Adrenal gland (tissue), 12 donors: ENCODE data around the gene HES4. TPM values are rescaled to one million over a fixed set of nuclear protein-coding genes. Genes with fewer than 3 reads are reported as not detected.

ENCODE experiments used
- DNase-seq, 7 donors: peaks; one replicate each; pipeline ENCODE4 v3.0.0-alpha.2; 2019 to 2020
- H3K27ac ChIP-seq, 5 donors: fragments of 200-600 bp; sonication (generic) in 4 of 5; 1 replicate in 3 of 5; 2 replicates in 2 of 5; pipeline versions ENCODE4 v1.5.1 to v1.8.0; 2016 to 2020; ENCODE audit warnings: mild to moderate bottlenecking in 1 of 5
- H3K27me3 ChIP-seq: fragments of 200-600 bp; 2 replicates; pipeline ENCODE4 v1.8.0; 2021
- H3K36me3 ChIP-seq, 2 donors: fragments of 200-600 bp; replicated peaks in 1 of 2; 1 replicate in 1 of 2; 2 replicates in 1 of 2; pipeline versions ENCODE4 v1.5.1 to v1.8.0; 2018 to 2022
- H3K4me1 ChIP-seq, 2 donors: fragments of 200-600 bp; replicated peaks in 1 of 2; 1 replicate in 1 of 2; 2 replicates in 1 of 2; pipeline versions ENCODE4 v1.5.1 to v1.8.0; 2018 to 2021
- H3K4me3 ChIP-seq, 4 donors: fragments of 200-600 bp; sonication (generic) in 3 of 4; one replicate each; pipeline ENCODE4 v1.5.1; 2016 to 2018
- H3K9me3 ChIP-seq, 3 donors: fragments of 200-600 bp; sonication (generic) in 1 of 3; replicated peaks in 1 of 3; 1 replicate in 2 of 3; 2 replicates in 1 of 3; pipeline versions ENCODE4 v1.5.1 to v1.8.0; 2016 to 2021
- POLR2A ChIP-seq, 2 donors: fragments of 450-650 bp; IDR thresholded peaks; one replicate each; pipeline ENCODE4 v1.6.1; 2017; ENCODE audit warnings: antibody characterized with exemption in 2 of 2, mild to moderate bottlenecking in 2 of 2, moderate library complexity in 1 of 2
- WGBS, 4 donors: extraction: QIAGEN DNeasy Blood & Tissue Kit in 2 of 4; methylation state at CpG; one replicate each; pipeline versions ENCODE4 v1.1.5 to v1.1.7; 2013 to 2017; 5-methylcytosine and 5-hydroxymethylcytosine counted together
- intact Hi-C, 2 donors: fragments of 100-400 bp; cut with DNase I; formaldehyde crosslinking; loops; one replicate each; pipeline versions ENCODE4 v1.14.1 to v1.15.0; 2022 to 2023
- polyA plus RNA-seq, 3 donors: library from polyadenylated mRNA; stranded (reverse); fragments of 200-250 nt in 2 of 3; fragments of 350-450 nt in 1 of 3; fragmentation: Illumina TruSeq in 1 of 3; extraction: RNeasy Lipid Tissue Mini Kit (QIAGEN cat#74804) in 1 of 3; gene quantifications; one replicate each; pipeline ENCODE4 v1.2.3, GENCODE V29; 2013 to 2014
- total RNA-seq, 9 donors: library from RNA; depleted of rRNA in 4 of 9; stranded (reverse); fragments of >200 nt in 4 of 9; fragments of 120-200 nt in 1 of 9; fragmentation: NEBNext Ultra II Directional in 1 of 9; extraction: Animal tissue kit (Norgen Biotek cat#: 25700) in 1 of 9; gene quantifications; one replicate each; pipeline versions ENCODE4 v1.1.0 to v1.2.4, GENCODE V29; 2013 to 2023
- TF ChIP-seq, protein P1 (sequence below), 6 experiments: fragments of 450-650 bp in 4 of 6; fragments of 200-600 bp in 2 of 6; sonication (generic) in 1 of 6; IDR thresholded peaks; 1 replicate in 5 of 6; 2 replicates in 1 of 6; pipeline versions ENCODE4 v1.5.1 to v1.8.0; 2016 to 2021; ENCODE audit warnings: antibody characterized with exemption in 6 of 6, mild to moderate bottlenecking in 2 of 6, moderate library complexity in 1 of 6
- donor health status: healthy with polysubstance abuse.
- donor health status: Bipolar disorder and iron deficiency.
- donor health status: DM: yes; HTN: yes; CAD: no.
- donor health status: DM: no; HTN: no; CAD: no.
- donor health status: DM: no; HTN: no; CAD: no.
- donor health status: DM: yes; HTN: yes; CAD: no.

HES4 gene
- total and polyA plus RNA-seq, 12 donors = 3.1 to 29.8 (median 6.4) TPM; not detected in 1

DNA sequence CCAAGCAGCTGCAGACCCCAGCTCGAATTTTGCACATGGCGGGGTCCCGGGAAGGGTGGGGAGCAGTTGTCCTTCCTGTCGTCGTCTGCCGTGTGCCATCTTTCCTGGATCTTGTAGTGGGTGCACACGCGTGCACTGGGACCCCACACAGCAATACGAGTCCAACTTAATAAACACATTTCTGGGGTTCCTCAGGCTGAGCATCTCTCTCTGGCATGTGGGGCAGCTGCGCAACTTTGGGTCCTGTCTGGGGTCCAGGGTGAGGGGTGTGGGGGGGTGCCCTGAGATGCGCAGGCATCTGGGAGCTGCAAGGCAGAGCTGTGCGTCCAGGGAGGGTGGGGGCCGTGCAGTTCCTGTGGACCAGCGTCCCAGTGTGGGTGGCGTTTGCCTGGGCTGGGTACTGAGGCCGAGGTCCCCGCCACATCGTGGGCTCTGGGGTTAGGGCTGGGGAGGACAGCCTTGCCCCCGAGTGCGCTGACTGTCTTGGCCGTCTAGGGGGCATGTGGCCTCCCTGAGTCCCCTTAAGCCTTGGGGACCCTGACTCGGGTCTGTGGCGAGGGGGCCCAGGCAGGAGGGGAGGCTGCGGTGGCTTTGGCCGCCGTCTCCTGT is 34.3 kb downstream of the HES4 start:
- TF ChIP-seq POLR2A (IDR thresholded peaks at IDR 0.05) = no peak
- TF ChIP-seq, protein P1, sequence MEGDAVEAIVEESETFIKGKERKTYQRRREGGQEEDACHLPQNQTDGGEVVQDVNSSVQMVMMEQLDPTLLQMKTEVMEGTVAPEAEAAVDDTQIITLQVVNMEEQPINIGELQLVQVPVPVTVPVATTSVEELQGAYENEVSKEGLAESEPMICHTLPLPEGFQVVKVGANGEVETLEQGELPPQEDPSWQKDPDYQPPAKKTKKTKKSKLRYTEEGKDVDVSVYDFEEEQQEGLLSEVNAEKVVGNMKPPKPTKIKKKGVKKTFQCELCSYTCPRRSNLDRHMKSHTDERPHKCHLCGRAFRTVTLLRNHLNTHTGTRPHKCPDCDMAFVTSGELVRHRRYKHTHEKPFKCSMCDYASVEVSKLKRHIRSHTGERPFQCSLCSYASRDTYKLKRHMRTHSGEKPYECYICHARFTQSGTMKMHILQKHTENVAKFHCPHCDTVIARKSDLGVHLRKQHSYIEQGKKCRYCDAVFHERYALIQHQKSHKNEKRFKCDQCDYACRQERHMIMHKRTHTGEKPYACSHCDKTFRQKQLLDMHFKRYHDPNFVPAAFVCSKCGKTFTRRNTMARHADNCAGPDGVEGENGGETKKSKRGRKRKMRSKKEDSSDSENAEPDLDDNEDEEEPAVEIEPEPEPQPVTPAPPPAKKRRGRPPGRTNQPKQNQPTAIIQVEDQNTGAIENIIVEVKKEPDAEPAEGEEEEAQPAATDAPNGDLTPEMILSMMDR (IDR thresholded peaks at IDR 0.05) = no peak
- peaks cover 6% of the 10 kb centered on the region for H3K27me3 ChIP-seq
- WGBS, 4 donors = 71 to 90% (median 82%) methylated on average over 9 to 26 of the region's 26 CpGs
- peak overlapping the region in 2 of 5 donors; percentile 83 to 86 for H3K27ac ChIP-seq
- H3K4me1 ChIP-seq = peaks cover 14 to 15% of the 10 kb centered on the region in 2 donors
- no peak for DNase-seq
- H3K36me3 ChIP-seq = no peaks in the 10 kb centered on the region
- no peaks in the 10 kb centered on the region for H3K9me3 ChIP-seq
- peak overlapping the region in 1 of 4 donors; percentile 62 for H3K4me3 ChIP-seq
- intact Hi-C loops = no loop called here

DNA sequence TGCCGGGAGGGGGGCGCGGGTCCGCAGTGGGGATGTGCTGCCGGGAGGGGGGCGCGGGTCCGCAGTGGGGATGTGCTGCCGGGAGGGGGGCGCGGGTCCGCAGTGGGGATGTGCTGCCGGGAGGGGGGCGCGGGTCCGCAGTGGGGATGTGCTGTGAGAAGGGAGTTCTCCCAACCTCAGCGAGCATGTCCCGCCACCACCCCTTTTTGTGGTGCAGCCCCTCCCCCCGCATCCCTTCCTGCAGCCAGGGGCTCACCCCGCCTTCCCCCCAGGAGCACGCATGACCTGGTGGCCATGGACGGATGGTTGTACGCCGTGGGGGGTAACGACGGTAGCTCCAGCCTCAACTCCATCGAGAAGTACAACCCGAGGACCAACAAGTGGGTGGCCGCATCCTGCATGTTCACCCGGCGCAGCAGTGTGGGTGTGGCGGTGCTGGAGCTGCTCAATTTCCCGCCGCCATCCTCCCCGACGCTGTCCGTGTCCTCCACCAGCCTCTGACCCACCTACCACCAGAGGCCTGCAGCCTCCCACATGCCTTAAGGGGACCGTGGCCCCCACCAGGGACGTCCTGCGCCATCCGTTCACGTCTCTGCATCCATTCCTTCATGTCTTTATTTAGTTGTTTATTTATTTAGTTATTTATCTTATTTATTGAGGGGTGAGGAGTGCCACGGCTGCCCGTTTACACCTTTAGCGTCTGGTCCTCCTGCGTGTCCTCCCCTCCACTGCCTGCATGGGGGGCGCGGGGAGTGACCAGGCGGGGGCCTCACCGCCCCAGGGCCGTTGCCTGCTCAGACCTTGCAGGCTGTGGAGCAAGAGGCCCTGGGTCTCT is 35.0 kb downstream of the HES4 start:
- H3K27ac ChIP-seq = no peak overlapping the region
- H3K9me3 ChIP-seq = no peaks in the 10 kb centered on the region
- no peak for TF ChIP-seq POLR2A (IDR thresholded peaks at IDR 0.05)
- TF ChIP-seq, protein P1 (IDR thresholded peaks at IDR 0.05) = no peak
- H3K4me1 ChIP-seq = peaks cover 15 to 17% of the 10 kb centered on the region in 2 donors
- no peak overlapping the region for H3K4me3 ChIP-seq
- H3K27me3 ChIP-seq = no peaks in the 10 kb centered on the region
- no peak for DNase-seq
- intact Hi-C loops = no loop called here
- whole genome bisulfite sequencing, 4 donors = 94 to 95% (median 95%) methylated on average over 23 to 42 of the region's 51 CpGs
- no peaks in the 10 kb centered on the region for H3K36me3 ChIP-seq

DNA sequence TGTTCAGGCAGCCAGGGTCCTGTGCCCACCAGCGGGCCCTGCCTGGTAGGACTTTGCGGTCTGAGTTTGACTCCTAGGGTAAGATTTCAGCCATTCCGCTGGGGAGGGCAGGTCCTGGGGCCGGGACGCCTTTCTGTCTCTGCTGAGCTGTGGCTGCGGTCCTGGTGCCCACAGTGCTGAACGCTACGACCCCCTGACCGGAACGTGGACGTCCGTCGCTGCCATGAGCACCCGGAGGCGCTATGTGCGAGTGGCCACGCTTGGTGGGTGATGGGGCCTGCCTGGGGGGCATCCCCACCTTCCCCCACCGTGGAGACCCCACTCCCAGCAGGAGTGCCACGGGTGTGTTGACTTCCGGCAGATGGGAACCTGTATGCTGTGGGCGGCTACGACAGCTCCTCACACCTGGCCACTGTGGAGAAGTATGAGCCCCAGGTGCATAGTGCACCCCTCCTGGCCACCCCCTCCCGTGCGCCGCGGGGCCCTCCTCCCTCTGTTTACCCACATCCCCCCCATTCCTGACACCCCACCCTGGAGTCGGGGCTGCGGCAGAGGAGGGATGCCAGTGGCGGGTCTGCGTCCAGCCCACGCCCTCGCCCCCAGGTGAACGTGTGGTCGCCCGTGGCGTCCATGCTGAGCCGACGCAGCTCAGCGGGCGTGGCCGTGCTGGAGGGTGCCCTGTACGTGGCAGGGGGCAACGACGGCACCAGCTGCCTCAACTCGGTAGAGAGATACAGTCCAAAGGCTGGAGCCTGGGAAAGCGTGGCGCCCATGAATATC is 36.0 kb downstream of the HES4 start:
- no peaks in the 10 kb centered on the region for H3K9me3 ChIP-seq
- no peak for DNase-seq
- no peaks in the 10 kb centered on the region for H3K27me3 ChIP-seq
- H3K4me1 ChIP-seq = peaks cover 20 to 23% of the 10 kb centered on the region in 2 donors
- no peak overlapping the region for H3K4me3 ChIP-seq
- TF ChIP-seq, protein P1 (IDR thresholded peaks at IDR 0.05) = no peak
- TF ChIP-seq POLR2A (IDR thresholded peaks at IDR 0.05) = no peak
- intact Hi-C loops = no loop called here
- H3K36me3 ChIP-seq = no peaks in the 10 kb centered on the region
- H3K27ac ChIP-seq = no peak overlapping the region
- 94 to 95% (median 95%) methylated on average over 15 to 47 of the region's 47 CpGs for WGBS, 4 donors

DNA sequence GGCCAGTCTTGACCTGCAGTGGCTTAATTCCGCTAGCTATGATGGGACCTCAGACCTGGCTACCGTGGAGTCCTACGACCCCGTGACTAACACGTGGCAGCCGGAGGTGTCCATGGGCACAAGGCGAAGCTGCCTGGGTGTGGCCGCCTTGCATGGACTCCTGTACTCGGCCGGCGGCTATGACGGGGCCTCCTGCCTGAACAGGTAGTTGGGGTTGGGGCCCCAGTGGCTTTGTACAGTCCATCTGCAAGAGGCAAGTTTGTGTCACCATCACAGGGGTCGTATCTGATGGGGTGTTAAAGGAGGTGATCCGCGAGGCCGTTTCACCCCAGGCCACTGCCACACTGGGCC is 36.6 kb downstream of the HES4 start:
- no peaks in the 10 kb centered on the region for H3K9me3 ChIP-seq
- TF ChIP-seq POLR2A (IDR thresholded peaks at IDR 0.05) = no peak
- TF ChIP-seq, protein P1 (IDR thresholded peaks at IDR 0.05) = no peak
- H3K27me3 ChIP-seq = no peaks in the 10 kb centered on the region
- H3K36me3 ChIP-seq = no peaks in the 10 kb centered on the region
- intact Hi-C loops = no loop called here
- DNase-seq = no peak
- WGBS, 4 donors = 94 to 99% (median 96%) methylated on average over 12 to 16 of the region's 16 CpGs
- no peak overlapping the region for H3K4me3 ChIP-seq
- no peak overlapping the region for H3K27ac ChIP-seq
- H3K4me1 ChIP-seq = peaks cover 24 to 26% of the 10 kb centered on the region in 2 donors
